ENCODE results near the gene PNMA1.

DNA sequence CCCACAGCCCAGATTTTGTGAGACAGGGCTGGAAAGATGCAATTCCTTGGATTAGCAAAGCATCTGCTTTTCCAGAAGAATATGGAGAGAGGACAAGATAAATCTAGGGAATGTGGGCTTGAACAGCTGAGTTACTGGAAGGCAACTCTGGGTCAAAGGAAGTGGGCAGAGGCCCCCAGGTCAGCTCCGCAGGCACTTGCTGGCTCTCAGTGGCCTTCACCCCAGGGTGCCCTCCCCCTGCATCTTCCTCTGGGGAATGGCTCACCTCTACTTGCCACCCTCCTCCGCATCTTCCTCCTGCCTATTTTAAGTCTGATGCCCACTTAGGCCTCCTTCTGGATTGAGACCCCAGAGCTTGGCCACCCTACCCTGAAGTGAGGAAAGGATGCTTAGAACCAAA lies 10.5 kb upstream of the PNMA1 start:
- 0 out of 2 replicates have a peak, but pooled peaks have one; percentile 1 for TF ChIP-seq POLR2AphosphoS5 (IDR thresholded peaks at IDR 0.05; ENCODE audit: low read depth, low read length)
- TF ChIP-seq POLR2A (IDR thresholded peaks at IDR 0.05; ENCODE audit: low read depth, low read length) = no peak
- TF ChIP-seq TAF1 (IDR thresholded peaks at IDR 0.05; ENCODE audit: low read depth, low read length) = no peak
